Transverse colon (tissue), 4 donors: Measurements from ENCODE around the gene PTPRG. TPM values are rescaled to one million over a fixed set of nuclear protein-coding genes. Genes with fewer than 3 reads are reported as not detected.

Experiments used
- DNase-seq: peaks from one replicate; pipeline ENCODE4 v3.0.0-alpha.2; 2019
- H3K27ac ChIP-seq, 4 donors: fragments of 200-600 bp; sonication (generic); 2 replicates each; pipeline ENCODE4 v1.5.1; 2016 to 2018; ENCODE audit warnings: inconsistent platforms in 4 of 4
- H3K27me3 ChIP-seq: fragments of 200-600 bp; sonication (generic); 2 replicates; pipeline ENCODE4 v1.5.1; 2017; ENCODE audit warnings: inconsistent platforms
- H3K36me3 ChIP-seq, 4 donors: fragments of 200-600 bp; sonication (generic); 2 replicates each; pipeline ENCODE4 v1.5.1; 2017 to 2019; ENCODE audit warnings: inconsistent platforms in 4 of 4
- H3K4me1 ChIP-seq, 4 donors: fragments of 200-600 bp; sonication (generic); 2 replicates each; pipeline ENCODE4 v1.5.1; 2017 to 2020; ENCODE audit warnings: inconsistent platforms in 4 of 4
- H3K4me3 ChIP-seq, 4 donors: fragments of 200-600 bp; sonication (generic); 1 replicate in 1 of 4; 2 replicates in 3 of 4; pipeline versions ENCODE4 v1.5.1 to v1.6.1; 2017 to 2019; ENCODE audit warnings: inconsistent platforms in 4 of 4
- H3K9me3 ChIP-seq, 2 donors: fragments of 200-600 bp; sonication (generic); 2 replicates each; pipeline ENCODE4 v1.5.1; 2017 to 2019; ENCODE audit warnings: inconsistent platforms in 2 of 2
- EP300 ChIP-seq: sonication (generic); formaldehyde crosslinking; IDR thresholded peaks from one replicate; pipeline ENCODE4 v1.6.1; 2017; ENCODE audit warnings: antibody characterized with exemption, low read depth
- POLR2A ChIP-seq: fragments of 450-650 bp; IDR thresholded peaks from one replicate; pipeline ENCODE4 v1.6.1; 2016; ENCODE audit warnings: antibody characterized with exemption, mild to moderate bottlenecking, moderate library complexity
- POLR2AphosphoS5 ChIP-seq, 3 donors: sonication (generic); formaldehyde crosslinking; IDR thresholded peaks; one replicate each; pipeline ENCODE4 v1.6.1; 2016; ENCODE audit warnings: antibody characterized with exemption in 3 of 3
- WGBS, 2 donors: methylation state at CpG; one replicate each; pipeline ENCODE4 v1.1.5; 2018; ENCODE audit warnings: low coverage in 1 of 2; 5-methylcytosine and 5-hydroxymethylcytosine counted together
- in situ Hi-C, 4 donors: fragments of 200-750 bp; cut with MboI; loops; one replicate each; pipeline versions ENCODE4 v1.15.0 to v1.15.1; 2017; ENCODE audit warnings: low sequenced_read_pairs in 3 of 4, low pct_ligation_motif_present in 1 of 4, low pct_unique_long_range_greater_than_20kb in 1 of 4
- intact Hi-C: fragments of 100-400 bp; cut with DNase I; formaldehyde crosslinking; loops from one replicate; pipeline ENCODE4 v1.15.1; 2023; ENCODE audit warnings: low total_unique reads
- total RNA-seq, 4 donors: library from RNA; depleted of rRNA; stranded (reverse); fragments of >200 nt; gene quantifications; one replicate each; pipeline ENCODE4 v1.1.0, GENCODE V29; 2016
- TF ChIP-seq, protein P1 (sequence below), 5 experiments: fragments of 200-600 bp in 3 of 5; fragments of 450-650 bp in 2 of 5; sonication (generic) in 3 of 5; IDR thresholded peaks; 1 replicate in 2 of 5; 2 replicates in 3 of 5; pipeline ENCODE4 v1.5.1; 2016 to 2017; ENCODE audit warnings: antibody characterized with exemption in 5 of 5, inconsistent platforms in 3 of 5, mild to moderate bottlenecking in 2 of 5, moderate library complexity in 1 of 5

PTPRG gene
- total RNA-seq, 4 donors from 2014 or later: 29.2 to 83.4 (median 41.6) TPM

GRCh38 chr3:61928039-61928438, 366.7 kb downstream of the PTPRG start:
- Histone ChIP-seq H3K27ac (peak overlapping the region; percentile 33 to 59 (median 57)), H3K9me3 (no peaks in the 10 kb centered on the region), H3K4me1 (peaks cover 0 to 34% (median 6%) of the 10 kb centered on the region in 4 donors), H3K36me3 (no peaks in the 10 kb centered on the region), H3K27me3 (no peaks in the 10 kb centered on the region), H3K4me3 (no peak overlapping the region)
- no peak for DNase-seq
- TF ChIP-seq POLR2AphosphoS5 (IDR thresholded peaks at IDR 0.05) (no peak), POLR2A (no peak), EP300 (no peak)
- TF ChIP-seq, protein P1, sequence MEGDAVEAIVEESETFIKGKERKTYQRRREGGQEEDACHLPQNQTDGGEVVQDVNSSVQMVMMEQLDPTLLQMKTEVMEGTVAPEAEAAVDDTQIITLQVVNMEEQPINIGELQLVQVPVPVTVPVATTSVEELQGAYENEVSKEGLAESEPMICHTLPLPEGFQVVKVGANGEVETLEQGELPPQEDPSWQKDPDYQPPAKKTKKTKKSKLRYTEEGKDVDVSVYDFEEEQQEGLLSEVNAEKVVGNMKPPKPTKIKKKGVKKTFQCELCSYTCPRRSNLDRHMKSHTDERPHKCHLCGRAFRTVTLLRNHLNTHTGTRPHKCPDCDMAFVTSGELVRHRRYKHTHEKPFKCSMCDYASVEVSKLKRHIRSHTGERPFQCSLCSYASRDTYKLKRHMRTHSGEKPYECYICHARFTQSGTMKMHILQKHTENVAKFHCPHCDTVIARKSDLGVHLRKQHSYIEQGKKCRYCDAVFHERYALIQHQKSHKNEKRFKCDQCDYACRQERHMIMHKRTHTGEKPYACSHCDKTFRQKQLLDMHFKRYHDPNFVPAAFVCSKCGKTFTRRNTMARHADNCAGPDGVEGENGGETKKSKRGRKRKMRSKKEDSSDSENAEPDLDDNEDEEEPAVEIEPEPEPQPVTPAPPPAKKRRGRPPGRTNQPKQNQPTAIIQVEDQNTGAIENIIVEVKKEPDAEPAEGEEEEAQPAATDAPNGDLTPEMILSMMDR (IDR thresholded peaks at IDR 0.05): no peak
- intact Hi-C loops (loop anchor here (10.0 kb wide), 1 partner anchor 363 kb away; the partner anchor contains the start of gene PTPRG), in situ Hi-C loops (loop anchor here in 1 of 4 donors (25.0 kb wide), 1 partner anchor 366 kb away; the partner anchor contains the start of gene PTPRG)
- 50 to 71% methylated on average over 2 to 3 of the region's 3 CpGs for WGBS, 2 donors

GRCh38 chr3:61928776-61929314, 367.5 kb downstream of the PTPRG start:
- TF ChIP-seq EP300: no peak
- TF ChIP-seq, protein P1 (IDR thresholded peaks at IDR 0.05): no peak
- TF ChIP-seq POLR2AphosphoS5 (IDR thresholded peaks at IDR 0.05): no peak
- TF ChIP-seq POLR2A: no peak
- Histone ChIP-seq H3K27me3 (no peaks in the 10 kb centered on the region), H3K4me3 (no peak overlapping the region), H3K36me3 (no peaks in the 10 kb centered on the region), H3K9me3 (no peaks in the 10 kb centered on the region), H3K27ac (no peak overlapping the region), H3K4me1 (peaks cover 0 to 34% (median 6%) of the 10 kb centered on the region in 4 donors)
- in situ Hi-C loops: loop anchor here in 1 of 4 donors (25.0 kb wide), 1 partner anchor 367 kb away; the partner anchor contains the start of gene PTPRG
- intact Hi-C loops: loop anchor here (10.0 kb wide), 1 partner anchor 364 kb away; the partner anchor contains the start of gene PTPRG
- 73 to 91% methylated on average over 1 to 4 of the region's 4 CpGs for WGBS, 2 donors
- DNase-seq: no peak

GRCh38 chr3:61929617-61930016, 368.2 kb downstream of the PTPRG start:
- no peaks in the 10 kb centered on the region for H3K36me3 ChIP-seq
- intact Hi-C loops: loop anchor here (10.0 kb wide), 1 partner anchor 365 kb away; the partner anchor contains the start of gene PTPRG

DNA sequence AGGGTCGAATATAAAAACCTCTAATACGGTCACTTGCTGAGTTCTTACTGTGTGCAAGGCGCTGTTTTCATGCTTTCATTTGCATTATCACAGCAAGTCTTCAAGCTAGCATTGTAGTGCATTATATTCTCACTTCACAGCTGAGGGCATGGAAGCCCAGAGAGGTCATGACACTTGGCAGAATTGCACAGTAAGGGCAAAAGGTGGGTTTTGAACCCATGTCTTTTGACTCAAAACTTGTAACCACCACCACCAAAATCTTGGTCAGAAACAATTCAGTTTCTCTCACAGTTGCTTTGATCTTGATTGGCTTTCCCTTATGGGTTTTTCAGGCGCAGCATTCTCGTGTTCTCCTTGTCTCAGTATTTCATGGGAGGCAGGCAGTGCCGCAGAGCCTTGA, 371.1 kb downstream of the PTPRG start:
- WGBS, 2 donors: 85 to 95% methylated on average over 3 to 6 of the region's 6 CpGs
- Histone ChIP-seq H3K27me3 (no peaks in the 10 kb centered on the region), H3K4me3 (no peak overlapping the region), H3K9me3 (no peaks in the 10 kb centered on the region), H3K27ac (no peak overlapping the region), H3K4me1 (peaks cover 0 to 15% (median 4%) of the 10 kb centered on the region in 4 donors), H3K36me3 (no peaks in the 10 kb centered on the region)
- in situ Hi-C loops: loop anchor here in 1 of 4 donors (25.0 kb wide), 1 partner anchor 370 kb away; the partner anchor contains the start of gene PTPRG
- TF ChIP-seq POLR2A (no peak), POLR2AphosphoS5 (IDR thresholded peaks at IDR 0.05) (no peak), EP300 (no peak)
- TF ChIP-seq, protein P1 (IDR thresholded peaks at IDR 0.05): no peak
- intact Hi-C loops: no loop called here
- DNase-seq: no peak

More at GRCh38 chr3:61929617-61930016, 368.2 kb downstream of the PTPRG start:
- in situ Hi-C loops: loop anchor here in 1 of 4 donors (25.0 kb wide), 1 partner anchor 367 kb away; the partner anchor contains the start of gene PTPRG
- Histone ChIP-seq H3K27me3 (no peaks in the 10 kb centered on the region), H3K4me1 (peaks cover 0 to 29% (median 6%) of the 10 kb centered on the region in 4 donors), H3K9me3 (no peaks in the 10 kb centered on the region), H3K27ac (no peak overlapping the region), H3K4me3 (no peak overlapping the region)
- 86 to 90% methylated on average over 3 to 8 of the region's 8 CpGs for WGBS, 2 donors
- DNase-seq: no peak
- TF ChIP-seq, protein P1 (IDR thresholded peaks at IDR 0.05): no peak
- no peak for TF ChIP-seq POLR2A
- TF ChIP-seq EP300: no peak
- TF ChIP-seq POLR2AphosphoS5 (IDR thresholded peaks at IDR 0.05): no peak
